ENCODE measurements around the gene EIF4E2.

DNA sequence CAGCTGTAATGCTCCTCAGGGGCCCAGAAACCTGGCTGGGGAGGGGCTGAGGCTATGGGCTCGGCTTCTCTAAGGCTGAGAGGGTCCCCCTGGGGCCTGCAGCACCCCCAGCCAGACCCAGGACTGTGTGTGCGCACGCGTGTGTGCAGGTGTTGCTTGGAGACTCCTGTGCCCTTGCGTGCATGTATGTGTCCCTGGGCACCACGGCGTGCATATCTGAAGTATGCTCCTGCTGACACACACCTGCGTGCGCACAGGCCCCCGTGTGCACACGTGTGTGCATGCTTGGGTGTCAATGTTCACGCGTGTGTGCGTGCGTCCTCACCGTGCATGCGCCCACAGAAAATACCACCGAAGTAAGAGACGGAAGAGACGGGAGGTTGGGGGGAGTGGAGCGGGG is 48.0 kb upstream of the EIF4E2 start:
- no peak for TF ChIP-seq CTCF (IDR thresholded peaks at IDR 0.05)
- no peak for TF ChIP-seq MAX (CRISPR knock-in tag; IDR thresholded peaks at IDR 0.05)
- no peak for TF ChIP-seq JUN (CRISPR knock-in tag; IDR thresholded peaks at IDR 0.05)
- TF ChIP-seq RORB (CRISPR knock-in tag; IDR thresholded peaks at IDR 0.05): no peak
- no peak for TF ChIP-seq TEAD4 (CRISPR knock-in tag; IDR thresholded peaks at IDR 0.05)
- TF ChIP-seq TP53 (CRISPR knock-in tag; IDR thresholded peaks at IDR 0.05): no peak
- no peak for TF ChIP-seq ZBTB21 (CRISPR knock-in tag; IDR thresholded peaks at IDR 0.05; ENCODE audit: borderline replicate concordance)
- no peak for TF ChIP-seq CREB1 (CRISPR knock-in tag; IDR thresholded peaks at IDR 0.05)
- TF ChIP-seq SMAD3 (CRISPR knock-in tag; IDR thresholded peaks at IDR 0.05; ENCODE audit: borderline replicate concordance): no peak
- TF ChIP-seq, protein P1, sequence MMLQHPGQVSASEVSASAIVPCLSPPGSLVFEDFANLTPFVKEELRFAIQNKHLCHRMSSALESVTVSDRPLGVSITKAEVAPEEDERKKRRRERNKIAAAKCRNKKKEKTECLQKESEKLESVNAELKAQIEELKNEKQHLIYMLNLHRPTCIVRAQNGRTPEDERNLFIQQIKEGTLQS (CRISPR knock-in tag; conservative IDR thresholded peaks at IDR 0.05): no peak
- no peak for TF ChIP-seq USF1 (CRISPR knock-in tag; IDR thresholded peaks at IDR 0.05)
- TF ChIP-seq, protein P2, sequence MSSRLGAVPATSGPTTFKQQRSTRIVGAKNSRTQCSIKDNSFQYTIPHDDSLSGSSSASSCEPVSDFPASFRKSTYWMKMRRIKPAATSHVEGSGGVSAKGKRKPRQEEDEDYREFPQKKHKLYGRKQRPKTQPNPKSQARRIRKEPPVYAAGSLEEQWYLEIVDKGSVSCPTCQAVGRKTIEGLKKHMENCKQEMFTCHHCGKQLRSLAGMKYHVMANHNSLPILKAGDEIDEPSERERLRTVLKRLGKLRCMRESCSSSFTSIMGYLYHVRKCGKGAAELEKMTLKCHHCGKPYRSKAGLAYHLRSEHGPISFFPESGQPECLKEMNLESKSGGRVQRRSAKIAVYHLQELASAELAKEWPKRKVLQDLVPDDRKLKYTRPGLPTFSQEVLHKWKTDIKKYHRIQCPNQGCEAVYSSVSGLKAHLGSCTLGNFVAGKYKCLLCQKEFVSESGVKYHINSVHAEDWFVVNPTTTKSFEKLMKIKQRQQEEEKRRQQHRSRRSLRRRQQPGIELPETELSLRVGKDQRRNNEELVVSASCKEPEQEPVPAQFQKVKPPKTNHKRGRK (CRISPR knock-in tag; IDR thresholded peaks at IDR 0.05; ENCODE audit: borderline replicate concordance): no peak

All from WTC11 (cell line).